ENCODE results near the gene VAC14.

VAC14 gene

GRCh38 chr16:70638814-70639792, 161.9 kb downstream of the VAC14 start:
- TF ChIP-seq CTCF (IDR thresholded peaks at IDR 0.05; ENCODE audit: low read depth, low read length): no peak
- no peak overlapping the region for H3K4me3 ChIP-seq (ENCODE audit: low read depth, low read length)
